NCI-H2107 treated with DMSO at 0.1 percent for 48 hours (cell line): ENCODE measurements around the gene NUDCD2.
"Not testable (repeated sequence)": the region's sequence is repeated elsewhere in the genome, so short reads cannot be mapped to it uniquely, and the experiment has no call there.

Source experiments
- DNase-seq: peaks from one replicate; lab custom pipeline; 2025; ENCODE audit not compliant: unreplicated experiment; lab: John Stamatoyannopoulos, UW

The NUDCD2 gene

DNA sequence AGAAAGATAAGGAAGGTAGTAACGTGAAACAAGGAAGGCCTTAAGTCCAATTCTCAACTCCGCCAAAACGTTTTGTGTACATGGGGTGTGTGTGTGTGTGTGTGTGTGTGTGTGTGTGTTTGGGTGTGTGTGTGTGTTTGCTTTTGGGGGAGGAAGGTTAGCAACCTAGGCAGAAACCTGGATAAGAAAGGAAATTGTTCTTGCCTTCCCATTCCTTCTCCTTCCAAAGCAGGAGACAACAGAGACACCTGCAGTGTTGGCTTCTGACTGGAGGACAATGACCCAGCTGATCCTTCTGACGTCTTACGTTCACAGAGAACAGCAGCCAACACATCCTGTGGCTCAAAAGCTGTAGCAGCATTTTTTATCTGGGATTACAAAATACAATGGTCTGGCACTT is 26.6 kb downstream of the NUDCD2 start:
- no peak for DNase-seq

DNA sequence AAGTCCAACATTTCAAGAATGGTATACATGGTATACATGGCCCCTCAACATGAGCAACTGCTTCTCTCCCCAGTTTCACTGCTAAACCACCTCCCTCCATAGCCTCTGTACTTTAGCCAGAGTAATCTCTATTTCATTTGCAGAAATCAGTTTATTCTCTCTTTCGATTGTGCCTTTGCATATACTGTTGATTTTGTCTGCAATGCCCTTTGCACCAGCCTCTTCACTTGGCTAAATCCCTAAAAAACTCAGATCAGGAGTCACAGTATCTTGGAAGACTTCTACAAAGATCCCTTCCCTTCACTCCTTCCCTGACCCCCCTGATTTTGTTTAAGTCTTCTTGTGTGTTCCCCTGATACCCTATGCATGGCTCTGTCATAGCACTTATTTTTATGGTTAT is 27.4 kb downstream of the NUDCD2 start:
- no peak for DNase-seq

DNA sequence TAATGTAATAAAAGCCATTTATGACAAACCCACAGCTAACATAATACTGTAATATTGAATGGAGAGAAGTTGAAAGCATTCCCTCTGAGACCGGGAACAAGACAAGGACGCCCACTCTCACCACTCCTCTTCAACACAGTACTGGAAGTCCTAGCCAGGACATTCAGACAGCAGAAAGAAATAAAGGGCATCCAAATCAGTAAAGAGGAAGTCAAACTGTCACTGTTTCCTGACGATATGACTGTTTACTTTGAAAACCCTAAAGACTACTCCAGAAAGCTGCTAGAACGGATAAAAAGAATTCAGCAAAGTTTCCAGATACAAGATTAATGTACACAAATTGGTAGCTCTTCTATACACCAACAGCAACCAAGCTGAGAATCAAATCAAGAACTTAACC is 33.8 kb downstream of the NUDCD2 start:
- DNase-seq, result not testable (repeated sequence)

DNA sequence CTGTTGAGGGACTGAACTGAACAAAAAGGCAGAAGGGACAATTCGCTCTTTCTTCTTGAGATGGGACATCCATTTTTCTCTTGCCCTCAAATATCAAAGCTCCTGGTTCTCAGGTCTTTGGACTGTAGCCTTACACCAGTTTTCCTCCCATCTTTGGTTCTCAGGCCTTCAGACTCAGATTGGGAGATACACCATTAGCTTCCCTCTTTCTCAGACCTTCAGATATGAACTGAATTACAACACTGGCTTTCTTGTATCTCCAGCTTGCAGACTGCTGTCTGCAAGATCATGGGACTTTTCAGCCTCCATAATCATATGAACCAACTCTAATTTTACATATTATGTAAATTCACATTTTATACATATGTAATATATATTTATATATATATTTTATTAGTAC is 35.1 kb downstream of the NUDCD2 start:
- no peak for DNase-seq

DNA sequence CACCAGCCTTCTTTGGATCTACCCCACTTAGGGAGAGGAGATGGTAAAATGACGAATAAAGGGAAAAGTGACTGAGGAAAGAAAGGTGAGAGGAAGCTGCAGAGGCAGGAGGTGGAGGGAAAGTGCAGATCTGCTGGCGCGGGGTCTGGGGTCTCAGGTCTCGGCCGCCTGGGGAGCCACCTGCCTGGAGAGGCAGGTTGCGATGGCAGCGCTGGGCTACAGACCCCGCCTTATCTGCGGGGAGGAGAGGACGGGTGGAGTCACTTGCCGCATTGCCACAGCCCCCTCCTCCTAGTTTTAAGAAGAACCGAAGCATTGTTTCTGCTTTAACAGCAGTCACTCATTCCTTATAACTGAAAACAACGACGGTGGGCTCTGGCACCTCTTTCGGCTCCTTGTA is 44.2 kb downstream of the NUDCD2 start:
- not testable (repeated sequence) for DNase-seq

DNA sequence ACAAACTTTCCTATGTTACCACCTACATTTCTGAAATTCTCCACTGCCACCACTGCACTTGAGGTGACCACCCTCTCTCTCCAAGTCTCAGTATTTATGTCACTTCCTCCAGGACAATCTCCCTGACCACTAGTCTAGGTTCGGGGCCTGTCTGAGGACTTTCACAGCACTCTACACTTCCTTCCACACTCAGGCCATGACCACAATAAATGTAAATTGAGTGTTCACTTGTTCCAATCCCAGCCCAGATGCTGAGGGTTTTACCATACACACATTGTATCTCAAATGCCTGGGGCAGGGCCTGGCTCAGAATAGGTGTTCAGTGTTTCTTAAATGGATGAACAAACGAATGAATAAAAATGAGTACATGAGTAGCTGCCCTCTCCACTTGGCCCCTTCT is 49.4 kb downstream of the NUDCD2 start:
- no peak for DNase-seq

- no peak for DNase-seq
These were observed 50.5 kb downstream of the NUDCD2 start for GRCh38 chr5:163409384-163409783.

DNA sequence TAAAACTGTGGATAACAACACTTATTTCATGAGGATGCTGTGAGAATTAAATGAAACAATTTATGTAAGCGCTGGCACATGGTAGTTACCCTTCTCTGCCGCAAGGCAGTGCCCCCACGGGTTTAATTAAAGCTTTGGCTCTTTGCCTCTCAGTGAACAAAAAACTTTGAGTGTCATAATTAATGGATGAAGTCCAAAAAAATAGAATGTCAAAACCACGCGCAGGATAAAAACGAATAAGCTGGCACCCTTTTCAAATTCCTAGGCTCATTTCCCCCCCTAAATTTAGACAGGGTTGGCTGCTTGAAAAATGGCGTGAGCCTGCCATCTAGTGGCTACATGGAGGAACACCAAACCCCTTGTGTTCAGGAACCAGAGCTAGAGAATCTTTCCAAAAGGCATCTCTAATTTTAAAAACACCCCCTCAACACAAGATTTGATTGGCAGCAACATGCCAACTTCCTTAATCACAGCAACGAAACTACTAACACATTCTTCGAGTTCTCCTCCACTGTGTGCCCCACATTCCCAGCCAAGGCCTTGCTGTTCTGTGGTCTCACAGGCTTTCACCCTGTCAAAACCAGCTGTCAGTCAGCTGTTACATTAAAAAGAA is 51.5 kb downstream of the NUDCD2 start:
- no peak for DNase-seq

- no peak for DNase-seq
These were observed 52.8 kb downstream of the NUDCD2 start for GRCh38 chr5:163407034-163407655.

- DNase-seq, result no peak
These were observed 55.3 kb downstream of the NUDCD2 start for GRCh38 chr5:163404364-163405173.

DNA sequence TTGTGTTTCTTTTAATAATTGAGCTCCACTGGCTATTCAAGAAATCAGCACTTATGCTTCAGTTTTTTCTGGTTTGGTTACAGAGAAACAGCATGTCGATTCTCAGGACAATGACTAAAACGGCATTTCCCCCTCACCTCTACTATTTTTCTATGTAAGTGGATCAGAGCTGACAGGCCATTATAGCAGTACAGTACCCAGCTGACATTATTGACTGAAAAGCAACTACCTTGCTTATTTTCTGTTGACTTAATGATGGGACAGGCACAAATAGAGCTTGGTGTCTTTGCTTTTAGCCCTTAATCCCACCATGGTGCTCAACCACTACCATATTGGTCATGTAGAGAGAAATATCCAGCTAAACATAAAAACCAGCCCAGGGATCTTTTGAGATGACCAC is 57.9 kb downstream of the NUDCD2 start:
- no peak for DNase-seq

GRCh38 chr5:163401271-163401670 is 58.6 kb downstream of the NUDCD2 start:
- no peak for DNase-seq

- no peak for DNase-seq
These were observed 60.0 kb downstream of the NUDCD2 start for GRCh38 chr5:163399923-163400322.

- DNase-seq, result no peak
These were observed 62.5 kb downstream of the NUDCD2 start for GRCh38 chr5:163397354-163397753.

DNA sequence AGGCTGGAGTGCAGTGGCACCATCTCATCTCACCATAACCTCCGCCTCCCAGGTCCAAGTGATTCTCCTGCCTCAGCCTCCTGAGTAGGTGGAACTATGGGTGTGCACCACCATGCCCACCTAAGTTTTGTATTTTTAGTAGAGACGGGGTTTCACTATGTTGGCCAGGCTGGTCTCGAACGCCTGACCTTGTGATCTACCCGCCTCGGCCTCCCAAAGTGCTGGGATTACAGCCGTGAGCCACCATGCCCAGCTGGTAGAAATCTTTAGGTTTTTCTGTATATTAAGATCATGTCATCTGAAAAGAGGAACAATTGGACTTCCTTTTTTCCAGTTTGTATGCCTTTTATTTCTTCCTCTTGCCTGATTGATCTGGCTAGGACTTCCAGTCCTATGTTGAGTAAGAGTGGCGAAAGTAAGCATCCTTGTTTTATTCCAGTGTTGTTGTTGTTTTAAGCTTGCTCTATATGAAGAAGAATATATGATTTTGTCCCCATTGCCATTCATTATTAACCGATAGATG is 63.0 kb downstream of the NUDCD2 start:
- DNase-seq, result not testable (repeated sequence)
